HL-60 (cell line): ENCODE measurements around the gene KCNQ1.

Source experiments
- DNase-seq, 2 experiments: peaks; one replicate each; pipeline ENCODE4 v3.0.0-alpha.2; 2010 to 2020; ENCODE audit warnings: low read depth in 1 of 2, low spot score in 1 of 2
- H3K27ac ChIP-seq: fragments of 250-450 bp; sonication (Bioruptor Pico); replicated peaks from 2 replicates; pipeline ENCODE4 v1.5.1; 2020; ENCODE audit warnings: mild to moderate bottlenecking, moderate library complexity
- H3K27me3 ChIP-seq: fragments of 250-450 bp; sonication (Bioruptor Pico); 2 replicates; pipeline ENCODE4 v1.5.1; 2021; ENCODE audit warnings: mild to moderate bottlenecking, moderate library complexity; ENCODE audit not compliant: insufficient read depth, poor library complexity, severe bottlenecking
- H3K4me3 ChIP-seq: replicated peaks from 2 replicates; pipeline ENCODE4 v1.5.1; 2011; ENCODE audit warnings: mild to moderate bottlenecking, control low read depth, low read length; ENCODE audit not compliant: insufficient read depth
- GABPA ChIP-seq: IDR thresholded peaks from 2 replicates; pipeline ENCODE4 v1.6.1; 2012; ENCODE audit warnings: low read depth
- POLR2AphosphoS5 ChIP-seq: IDR thresholded peaks from 2 replicates; pipeline ENCODE4 v1.6.1; 2012; ENCODE audit warnings: low read depth
- SPI1 ChIP-seq: IDR thresholded peaks from 2 replicates; pipeline ENCODE4 v1.6.1; 2012; ENCODE audit warnings: low read depth, mild to moderate bottlenecking, borderline replicate concordance
- TF ChIP-seq, protein P1 (sequence below): IDR thresholded peaks from 2 replicates; pipeline ENCODE4 v1.6.1; 2012; ENCODE audit warnings: low read depth; ENCODE audit not compliant: insufficient replicate concordance
- TF ChIP-seq, protein P2 (sequence below): IDR thresholded peaks from one replicate; pipeline ENCODE4 v1.5.1; 2011; ENCODE audit warnings: low read length, control low read depth, inconsistent platforms; ENCODE audit not compliant: insufficient read depth

Gene KCNQ1

DNA sequence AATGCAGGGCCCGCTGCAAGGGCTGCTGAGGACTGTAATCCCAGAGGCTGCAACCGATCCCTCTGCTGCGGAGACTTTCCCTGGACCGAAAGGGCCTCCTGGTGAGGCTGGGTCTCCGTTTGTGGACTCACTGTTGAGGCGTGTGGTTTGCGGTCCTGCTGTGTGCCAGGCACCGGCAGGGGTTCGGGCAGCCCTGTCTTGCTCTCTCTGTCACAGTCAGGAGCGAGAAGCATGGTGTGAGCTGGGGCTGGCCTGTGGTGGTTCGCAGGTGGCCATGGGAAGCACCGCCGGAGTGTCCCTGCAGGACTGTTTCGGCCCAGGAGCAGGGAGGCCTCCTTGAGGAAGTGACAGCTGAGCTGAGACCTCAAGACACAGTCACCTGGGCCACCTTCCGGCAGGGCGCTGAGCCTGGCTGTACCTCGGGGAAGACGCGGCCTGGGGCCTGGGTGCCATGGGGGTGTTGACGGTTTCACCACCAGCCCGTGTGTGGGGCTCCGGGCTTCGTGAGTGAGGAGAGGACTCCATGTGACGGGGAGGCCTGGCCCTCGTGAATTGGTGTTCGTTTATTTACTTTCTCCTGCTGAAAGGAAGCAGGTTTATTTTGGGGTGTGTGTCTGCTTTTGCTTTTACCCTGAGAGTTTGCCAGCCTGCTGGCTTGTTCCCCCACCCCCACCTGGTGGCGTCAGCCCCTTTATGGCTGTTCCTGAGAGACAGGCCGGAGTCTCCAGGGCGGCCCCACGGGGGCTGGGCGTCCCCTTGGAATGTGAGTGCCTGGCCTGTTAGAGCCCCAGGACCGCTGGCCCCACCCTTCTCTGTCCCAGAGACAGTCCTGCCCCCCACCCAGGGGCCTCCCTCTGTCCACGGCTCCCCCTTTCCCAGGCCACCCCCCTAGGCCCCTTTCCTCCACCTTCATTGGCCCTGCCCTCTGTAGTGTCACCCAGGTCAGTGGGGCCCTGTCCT lies 132.5 kb downstream of the KCNQ1 start:
- H3K27me3 ChIP-seq, result no peaks in the 10 kb centered on the region
- TF ChIP-seq, protein P1, sequence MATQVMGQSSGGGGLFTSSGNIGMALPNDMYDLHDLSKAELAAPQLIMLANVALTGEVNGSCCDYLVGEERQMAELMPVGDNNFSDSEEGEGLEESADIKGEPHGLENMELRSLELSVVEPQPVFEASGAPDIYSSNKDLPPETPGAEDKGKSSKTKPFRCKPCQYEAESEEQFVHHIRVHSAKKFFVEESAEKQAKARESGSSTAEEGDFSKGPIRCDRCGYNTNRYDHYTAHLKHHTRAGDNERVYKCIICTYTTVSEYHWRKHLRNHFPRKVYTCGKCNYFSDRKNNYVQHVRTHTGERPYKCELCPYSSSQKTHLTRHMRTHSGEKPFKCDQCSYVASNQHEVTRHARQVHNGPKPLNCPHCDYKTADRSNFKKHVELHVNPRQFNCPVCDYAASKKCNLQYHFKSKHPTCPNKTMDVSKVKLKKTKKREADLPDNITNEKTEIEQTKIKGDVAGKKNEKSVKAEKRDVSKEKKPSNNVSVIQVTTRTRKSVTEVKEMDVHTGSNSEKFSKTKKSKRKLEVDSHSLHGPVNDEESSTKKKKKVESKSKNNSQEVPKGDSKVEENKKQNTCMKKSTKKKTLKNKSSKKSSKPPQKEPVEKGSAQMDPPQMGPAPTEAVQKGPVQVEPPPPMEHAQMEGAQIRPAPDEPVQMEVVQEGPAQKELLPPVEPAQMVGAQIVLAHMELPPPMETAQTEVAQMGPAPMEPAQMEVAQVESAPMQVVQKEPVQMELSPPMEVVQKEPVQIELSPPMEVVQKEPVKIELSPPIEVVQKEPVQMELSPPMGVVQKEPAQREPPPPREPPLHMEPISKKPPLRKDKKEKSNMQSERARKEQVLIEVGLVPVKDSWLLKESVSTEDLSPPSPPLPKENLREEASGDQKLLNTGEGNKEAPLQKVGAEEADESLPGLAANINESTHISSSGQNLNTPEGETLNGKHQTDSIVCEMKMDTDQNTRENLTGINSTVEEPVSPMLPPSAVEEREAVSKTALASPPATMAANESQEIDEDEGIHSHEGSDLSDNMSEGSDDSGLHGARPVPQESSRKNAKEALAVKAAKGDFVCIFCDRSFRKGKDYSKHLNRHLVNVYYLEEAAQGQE, result no peak
- TF ChIP-seq, protein P2, sequence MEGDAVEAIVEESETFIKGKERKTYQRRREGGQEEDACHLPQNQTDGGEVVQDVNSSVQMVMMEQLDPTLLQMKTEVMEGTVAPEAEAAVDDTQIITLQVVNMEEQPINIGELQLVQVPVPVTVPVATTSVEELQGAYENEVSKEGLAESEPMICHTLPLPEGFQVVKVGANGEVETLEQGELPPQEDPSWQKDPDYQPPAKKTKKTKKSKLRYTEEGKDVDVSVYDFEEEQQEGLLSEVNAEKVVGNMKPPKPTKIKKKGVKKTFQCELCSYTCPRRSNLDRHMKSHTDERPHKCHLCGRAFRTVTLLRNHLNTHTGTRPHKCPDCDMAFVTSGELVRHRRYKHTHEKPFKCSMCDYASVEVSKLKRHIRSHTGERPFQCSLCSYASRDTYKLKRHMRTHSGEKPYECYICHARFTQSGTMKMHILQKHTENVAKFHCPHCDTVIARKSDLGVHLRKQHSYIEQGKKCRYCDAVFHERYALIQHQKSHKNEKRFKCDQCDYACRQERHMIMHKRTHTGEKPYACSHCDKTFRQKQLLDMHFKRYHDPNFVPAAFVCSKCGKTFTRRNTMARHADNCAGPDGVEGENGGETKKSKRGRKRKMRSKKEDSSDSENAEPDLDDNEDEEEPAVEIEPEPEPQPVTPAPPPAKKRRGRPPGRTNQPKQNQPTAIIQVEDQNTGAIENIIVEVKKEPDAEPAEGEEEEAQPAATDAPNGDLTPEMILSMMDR, result no peak
- no peak for TF ChIP-seq GABPA
- TF ChIP-seq SPI1, result no peak
- TF ChIP-seq POLR2AphosphoS5, result no peak
- H3K27ac ChIP-seq, result no peak overlapping the region
- DNase-seq, result no peak
- no peak overlapping the region for H3K4me3 ChIP-seq

DNA sequence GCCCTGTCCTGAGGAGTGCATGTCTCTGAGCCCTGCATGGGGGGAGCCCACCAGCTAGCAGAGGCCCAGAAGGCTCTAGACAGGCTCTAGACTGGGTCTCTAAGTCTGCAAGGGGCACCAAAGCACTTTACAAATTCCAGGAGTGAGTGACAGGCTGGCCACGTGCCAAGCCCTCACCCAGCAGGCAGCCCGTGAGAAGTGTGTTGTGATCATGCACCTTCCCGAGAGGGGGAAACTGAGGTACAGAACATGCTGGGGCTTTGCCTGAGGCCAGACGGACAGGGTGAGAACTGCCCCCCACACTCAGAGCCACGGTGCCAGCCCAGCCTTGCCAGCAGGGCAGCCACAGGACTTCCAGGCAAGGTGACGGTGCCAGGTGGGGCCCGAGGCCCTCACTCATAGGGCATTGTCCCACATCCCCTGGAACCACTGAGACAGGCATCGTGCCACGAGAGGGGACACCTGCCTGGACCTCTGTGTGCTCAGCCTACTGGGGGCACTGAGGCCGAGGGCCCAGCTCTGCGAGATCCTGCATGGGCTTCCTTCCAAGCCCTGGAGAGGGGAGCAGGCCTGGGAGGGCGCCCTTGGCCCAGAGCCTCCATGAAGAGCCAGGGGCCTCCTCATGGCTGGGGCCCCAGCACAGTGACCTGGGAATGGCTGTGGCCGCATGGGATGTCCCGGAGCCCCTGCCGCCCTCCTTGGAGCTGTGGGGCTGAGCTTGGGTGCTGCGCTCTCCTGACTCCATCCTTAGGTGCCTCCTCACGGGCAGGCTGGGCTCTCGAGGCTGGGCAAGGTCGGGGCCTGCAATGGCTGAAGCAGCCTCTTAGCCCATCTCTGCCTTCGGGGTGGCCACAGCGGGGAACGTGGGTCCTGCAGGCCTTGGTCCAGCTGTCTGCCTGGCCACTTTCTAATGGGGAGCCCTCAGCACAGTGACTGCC lies 133.5 kb downstream of the KCNQ1 start:
- no peak for DNase-seq
- TF ChIP-seq, protein P2, result no peak
- TF ChIP-seq SPI1, result no peak
- TF ChIP-seq, protein P1, result no peak
- TF ChIP-seq POLR2AphosphoS5, result no peak
- no peak for TF ChIP-seq GABPA
- H3K4me3 ChIP-seq, result no peak overlapping the region
- H3K27ac ChIP-seq, result no peak overlapping the region
- no peaks in the 10 kb centered on the region for H3K27me3 ChIP-seq

DNA sequence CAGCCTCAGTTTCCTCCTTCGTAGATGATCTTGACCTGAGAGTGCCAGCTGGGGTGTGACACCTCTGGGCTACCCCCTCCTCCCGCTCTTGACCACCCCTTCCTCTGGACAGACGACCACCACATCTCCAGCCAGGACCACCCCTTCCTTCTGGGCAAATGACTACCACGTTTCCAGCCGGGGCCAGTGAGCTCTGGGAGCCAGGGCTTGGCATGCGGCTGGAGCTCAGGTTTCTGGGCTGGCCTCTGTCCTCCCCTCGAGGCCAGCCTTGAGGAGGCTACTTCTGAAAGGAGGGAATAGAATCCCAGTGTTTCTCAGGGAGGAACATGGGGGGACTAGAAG lies 134.1 kb downstream of the KCNQ1 start:
- TF ChIP-seq, protein P1, result no peak
- TF ChIP-seq POLR2AphosphoS5 (no peak), GABPA (no peak), SPI1 (no peak)
- TF ChIP-seq, protein P2, result no peak
- no peak for DNase-seq
- H3K27me3 ChIP-seq, result no peaks in the 10 kb centered on the region
- no peak overlapping the region for H3K4me3 ChIP-seq
- no peak overlapping the region for H3K27ac ChIP-seq
